PC-9 (cell line): ENCODE data around the gene MAP2K6. TPM values are rescaled to one million over a fixed set of nuclear protein-coding genes. Genes with fewer than 3 reads are reported as not detected.

Experiments
- BruUV-seq: library from RNA; stranded (reverse); fragments of 400-500 nt; replicated peaks from 2 replicates; lab custom pipeline; 2021; lab: Mats Ljungman, UMichigan
- CTCF ChIA-PET: fragments of 300-600 bp; sonication (Branson Sonifier 250); formaldehyde crosslinking; loops from one replicate; lab custom pipeline; 2022; ENCODE audit warnings: antibody characterized with exemption; lab: Charles Lee
- POLR2A ChIA-PET: fragments of 300-600 bp; sonication (Branson Sonifier 250); formaldehyde crosslinking; loops from one replicate; lab custom pipeline; 2022; ENCODE audit warnings: antibody characterized with exemption; ENCODE audit not compliant: unreplicated experiment; lab: Charles Lee
- DNase-seq, 2 experiments: peaks; one replicate each; pipeline versions ENCODE4 v3.0.0 to v3.0.0-alpha.2; 2015 to 2022; ENCODE audit warnings: mixed read lengths in 1 of 2
- H2AFZ ChIP-seq: fragments of 200-600 bp; sonication (generic); 2 replicates; pipeline ENCODE4 v1.8.1; 2017; ENCODE audit warnings: antibody characterized with exemption
- H3F3A ChIP-seq: fragments of 200-600 bp; sonication (generic); 2 replicates; pipeline ENCODE4 v1.8.1; 2017; ENCODE audit warnings: antibody characterized with exemption, mild to moderate bottlenecking, low read depth; ENCODE audit not compliant: insufficient read depth
- H3K27ac ChIP-seq: fragments of 200-600 bp; sonication (generic); 2 replicates; pipeline ENCODE4 v1.6.1; 2016; ENCODE audit warnings: mixed run types
- H3K27me3 ChIP-seq: fragments of 200-600 bp; sonication (generic); 2 replicates; pipeline ENCODE4 v1.6.1; 2016; ENCODE audit warnings: low read depth, mixed run types; ENCODE audit not compliant: insufficient read depth
- H3K36me3 ChIP-seq: fragments of 200-600 bp; sonication (generic); 2 replicates; pipeline ENCODE4 v1.6.1; 2016; ENCODE audit warnings: low read depth, mixed run types
- H3K4me1 ChIP-seq: fragments of 200-600 bp; sonication (generic); replicated peaks from 2 replicates; pipeline ENCODE4 v1.6.1; 2016; ENCODE audit warnings: mixed run types; ENCODE audit not compliant: insufficient read depth
- H3K4me2 ChIP-seq: fragments of 200-600 bp; sonication (generic); 2 replicates; pipeline ENCODE4 v1.6.1; 2017; ENCODE audit warnings: mixed run types
- H3K4me3 ChIP-seq: fragments of 200-600 bp; sonication (generic); 2 replicates; pipeline ENCODE4 v1.6.1; 2016; ENCODE audit warnings: mixed run types
- H3K79me2 ChIP-seq: fragments of 200-600 bp; sonication (generic); 2 replicates; pipeline ENCODE4 v1.6.1; 2017; ENCODE audit warnings: low read depth, mixed run types
- H3K9me2 ChIP-seq: fragments of 200-600 bp; sonication (generic); 2 replicates; pipeline ENCODE4 v1.8.1; 2017; ENCODE audit warnings: mild to moderate bottlenecking; ENCODE audit not compliant: insufficient read depth
- H3K9me3 ChIP-seq: fragments of 200-600 bp; sonication (generic); 2 replicates; pipeline ENCODE4 v1.8.1; 2016; ENCODE audit warnings: low read depth; ENCODE audit not compliant: insufficient read depth
- H4K20me1 ChIP-seq: fragments of 200-600 bp; sonication (generic); 2 replicates; pipeline ENCODE4 v1.8.1; 2017; ENCODE audit not compliant: insufficient read depth
- EZH2 ChIP-seq: fragments of 200-600 bp; sonication (generic); IDR thresholded peaks from 2 replicates; pipeline ENCODE4 v1.8.0; 2017; ENCODE audit warnings: antibody characterized with exemption, low read depth
- intact Hi-C: fragments of 100-400 bp; cut with micrococcal nuclease; formaldehyde crosslinking; loops from one replicate; pipeline ENCODE4 v1.10.0; 2022; ENCODE audit not compliant: unreplicated experiment
- total RNA-seq: library from RNA; stranded (reverse); gene quantifications from 2 replicates; pipeline ENCODE4 v1.2.3, GENCODE V29; 2021
- TF ChIP-seq, protein P1 (sequence below): fragments of 200-600 bp; sonication (generic); conservative IDR thresholded peaks from 2 replicates; pipeline ENCODE4 v1.6.1; 2017; ENCODE audit warnings: mixed run types, antibody characterized with exemption, mild to moderate bottlenecking, moderate library complexity

MAP2K6 gene
- total RNA-seq, 1 experiment from 2014 or later, result 1.6 TPM

- H3K4me3 ChIP-seq, result no peak overlapping the region
- no peak overlapping the region for H3K27ac ChIP-seq
- no peaks in the 10 kb centered on the region for H3F3A ChIP-seq
- H2AFZ ChIP-seq, result no peak overlapping the region
- peaks cover 13% of the 10 kb centered on the region for H3K4me1 ChIP-seq
- H3K27me3 ChIP-seq, result no peaks in the 10 kb centered on the region
- CTCF ChIA-PET, result no interaction called here
- H4K20me1 ChIP-seq, result no peaks in the 10 kb centered on the region
- intact Hi-C loops, result no loop called here
- H3K79me2 ChIP-seq, result no peaks in the 10 kb centered on the region
- no peak overlapping the region for H3K4me2 ChIP-seq
- DNase-seq, result no peak
- POLR2A ChIA-PET, result no interaction called here
- BruUV-seq, result no TSS peak
- TF ChIP-seq, protein P1, sequence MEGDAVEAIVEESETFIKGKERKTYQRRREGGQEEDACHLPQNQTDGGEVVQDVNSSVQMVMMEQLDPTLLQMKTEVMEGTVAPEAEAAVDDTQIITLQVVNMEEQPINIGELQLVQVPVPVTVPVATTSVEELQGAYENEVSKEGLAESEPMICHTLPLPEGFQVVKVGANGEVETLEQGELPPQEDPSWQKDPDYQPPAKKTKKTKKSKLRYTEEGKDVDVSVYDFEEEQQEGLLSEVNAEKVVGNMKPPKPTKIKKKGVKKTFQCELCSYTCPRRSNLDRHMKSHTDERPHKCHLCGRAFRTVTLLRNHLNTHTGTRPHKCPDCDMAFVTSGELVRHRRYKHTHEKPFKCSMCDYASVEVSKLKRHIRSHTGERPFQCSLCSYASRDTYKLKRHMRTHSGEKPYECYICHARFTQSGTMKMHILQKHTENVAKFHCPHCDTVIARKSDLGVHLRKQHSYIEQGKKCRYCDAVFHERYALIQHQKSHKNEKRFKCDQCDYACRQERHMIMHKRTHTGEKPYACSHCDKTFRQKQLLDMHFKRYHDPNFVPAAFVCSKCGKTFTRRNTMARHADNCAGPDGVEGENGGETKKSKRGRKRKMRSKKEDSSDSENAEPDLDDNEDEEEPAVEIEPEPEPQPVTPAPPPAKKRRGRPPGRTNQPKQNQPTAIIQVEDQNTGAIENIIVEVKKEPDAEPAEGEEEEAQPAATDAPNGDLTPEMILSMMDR, result no peak
- TF ChIP-seq EZH2, result no peak
- no peaks in the 10 kb centered on the region for H3K9me2 ChIP-seq
- H3K9me3 ChIP-seq, result 0 out of 2 replicates have a peak, but pooled peaks cover 5% of the 10 kb centered on the region
- no peaks in the 10 kb centered on the region for H3K36me3 ChIP-seq
These were observed 140.6 kb downstream of the MAP2K6 start for GRCh38 chr17:69555056-69555455.

GRCh38 chr17:69557339-69557738 is 142.8 kb downstream of the MAP2K6 start:
- Histone ChIP-seq H3K4me2 (no peak overlapping the region), H3K9me3 (0 out of 2 replicates have a peak, but pooled peaks cover 5% of the 10 kb centered on the region), H3K9me2 (no peaks in the 10 kb centered on the region), H4K20me1 (no peaks in the 10 kb centered on the region), H3K27ac (no peak overlapping the region), H3K79me2 (no peaks in the 10 kb centered on the region), H3K27me3 (no peaks in the 10 kb centered on the region), H3K4me1 (peaks cover 6% of the 10 kb centered on the region; the same call in 1 of the 2 replicates), H3K36me3 (no peaks in the 10 kb centered on the region), H2AFZ (no peak overlapping the region), H3K4me3 (no peak overlapping the region), H3F3A (no peaks in the 10 kb centered on the region)
- intact Hi-C loops, result no loop called here
- ChIA-PET POLR2A (no interaction called here), CTCF (no interaction called here)
- no TSS peak for BruUV-seq
- no peak for DNase-seq
- TF ChIP-seq EZH2, result no peak
- TF ChIP-seq, protein P1, result no peak

DNA sequence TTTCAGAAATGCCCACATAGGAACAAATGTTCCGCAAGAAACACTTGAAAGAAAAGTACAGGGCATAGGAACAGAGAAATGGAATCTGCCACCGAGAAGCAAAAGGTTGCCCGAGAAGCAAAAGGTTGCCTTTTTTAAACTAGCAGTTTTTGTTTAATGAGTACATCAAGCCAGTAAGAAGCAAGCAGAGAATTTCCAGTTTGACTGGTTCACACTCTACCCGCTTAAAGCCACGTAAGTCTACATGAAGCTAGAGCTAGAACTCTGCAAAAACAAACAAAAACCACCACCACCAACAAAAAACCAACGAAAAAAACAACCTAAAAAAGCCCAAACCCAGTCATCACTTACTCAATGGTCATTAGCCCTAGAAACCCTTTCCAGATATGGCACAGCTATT is 144.3 kb downstream of the MAP2K6 start:
- BruUV-seq, result no TSS peak
- POLR2A ChIA-PET, result no interaction called here

More for the DNA sequence above, 144.3 kb downstream of the MAP2K6 start:
- DNase-seq, result peak in 1 of 2 experiments; percentile 66
- Histone ChIP-seq H3K4me2 (peak overlapping the region; percentile 10; the same call in 1 of the 2 replicates), H3K27ac (no peak overlapping the region), H3K79me2 (no peaks in the 10 kb centered on the region), H3F3A (no peaks in the 10 kb centered on the region), H4K20me1 (no peaks in the 10 kb centered on the region), H2AFZ (no peak overlapping the region), H3K4me3 (no peak overlapping the region), H3K36me3 (no peaks in the 10 kb centered on the region), H3K4me1 (peaks cover 6% of the 10 kb centered on the region; the same call in 1 of the 2 replicates), H3K9me2 (no peaks in the 10 kb centered on the region), H3K27me3 (no peaks in the 10 kb centered on the region), H3K9me3 (0 out of 2 replicates have a peak, but pooled peaks cover 2% of the 10 kb centered on the region)
- TF ChIP-seq, protein P1, result no peak
- TF ChIP-seq EZH2, result no peak
- intact Hi-C loops, result no loop called here
- CTCF ChIA-PET, result no interaction called here
